Measurements from ENCODE around the gene MAFF. TPM values are rescaled to one million over a fixed set of nuclear protein-coding genes. Genes with fewer than 3 reads are reported as not detected.

The MAFF gene
- total RNA-seq, 1 experiment from 2014 or later = 4.6 TPM

- TF ChIP-seq E2F4 (CRISPR knock-in tag; IDR thresholded peaks at IDR 0.05; ENCODE audit: borderline replicate concordance, low read depth) (no peak), IRF1 (CRISPR knock-in tag; IDR thresholded peaks at IDR 0.05) (no peak), ZNF219 (CRISPR knock-in tag; IDR thresholded peaks at IDR 0.05; ENCODE audit: borderline replicate concordance) (no peak), CREM (CRISPR knock-in tag; IDR thresholded peaks at IDR 0.05) (no peak), STAT6 (CRISPR knock-in tag; conservative IDR thresholded peaks at IDR 0.05; ENCODE audit: low read depth) (no peak), FOXJ3 (CRISPR knock-in tag; IDR thresholded peaks at IDR 0.05; ENCODE audit: borderline replicate concordance) (no peak), TEAD1 (CRISPR knock-in tag; IDR thresholded peaks at IDR 0.05) (no peak), ZNF512 (CRISPR knock-in tag; IDR thresholded peaks at IDR 0.05; ENCODE audit: borderline replicate concordance) (no peak), SOX15 (CRISPR knock-in tag; IDR thresholded peaks at IDR 0.05) (no peak), ZSCAN18 (CRISPR knock-in tag; IDR thresholded peaks at IDR 0.05) (no peak), MXD4 (CRISPR knock-in tag; IDR thresholded peaks at IDR 0.05; ENCODE audit: borderline replicate concordance) (no peak), GABPB1 (CRISPR knock-in tag; IDR thresholded peaks at IDR 0.05) (no peak), USF2 (CRISPR knock-in tag; IDR thresholded peaks at IDR 0.05) (no peak), ZNF416 (CRISPR knock-in tag; IDR thresholded peaks at IDR 0.05) (no peak), JAZF1 (CRISPR knock-in tag; IDR thresholded peaks at IDR 0.05) (no peak)
- ChIA-PET POLR2A (no interaction called here), CTCF (interaction anchor here (1.0 to 1.2 kb wide), 3 partner anchors 8 to 107 kb away, joined by 3 to 4 read pairs (median 3); no protein-coding TSS in a partner anchor)
- Mint-ChIP-seq H3K4me3 (no peak overlapping the region), H3K27ac (peak overlapping the region; percentile 33; the same call in 1 of the 2 replicates), H3K4me1 (peaks cover 17% of the 10 kb centered on the region), H3K36me3 (peaks cover 9% of the 10 kb centered on the region), H3K9me3 (no peaks in the 10 kb centered on the region), H3K27me3 (ENCODE audit: low read depth) (no peaks in the 10 kb centered on the region)
- ATAC-seq = peak; percentile 12; the same call in 1 of the 2 replicates
- DNase-seq (ENCODE audit: low spot score) = peak; percentile 34
These were observed 20.4 kb downstream of the MAFF start for GRCh38 chr22:38221908-38222796.

- DNase-seq (ENCODE audit: low spot score) (no peak), ATAC-seq (no peak)
- ChIA-PET CTCF (interaction anchor here (1.2 kb wide), 1 partner anchor 40 kb away, joined by 3 read pairs; no protein-coding TSS in a partner anchor), POLR2A (no interaction called here)
- Mint-ChIP-seq H3K4me1 (peaks cover 17% of the 10 kb centered on the region), H3K36me3 (peaks cover 9% of the 10 kb centered on the region), H3K9me3 (no peaks in the 10 kb centered on the region), H3K4me3 (no peak overlapping the region), H3K27me3 (ENCODE audit: low read depth) (no peaks in the 10 kb centered on the region), H3K27ac (no peak overlapping the region)
- TF ChIP-seq ZNF416 (CRISPR knock-in tag; IDR thresholded peaks at IDR 0.05) (no peak), ZNF121 (CRISPR knock-in tag; IDR thresholded peaks at IDR 0.05) (no peak), ZNF396 (CRISPR knock-in tag; IDR thresholded peaks at IDR 0.05; ENCODE audit: borderline replicate concordance) (no peak), CDX4 (CRISPR knock-in tag; IDR thresholded peaks at IDR 0.05; ENCODE audit: borderline replicate concordance) (no peak), GTF2I (CRISPR knock-in tag; conservative IDR thresholded peaks at IDR 0.05) (no peak), STAT6 (CRISPR knock-in tag; conservative IDR thresholded peaks at IDR 0.05; ENCODE audit: low read depth) (no peak), SMAD4 (CRISPR knock-in tag; IDR thresholded peaks at IDR 0.05) (no peak), RORB (CRISPR knock-in tag; IDR thresholded peaks at IDR 0.05) (no peak)
These were observed 21.0 kb downstream of the MAFF start for GRCh38 chr22:38222797-38223119.
